CD1c-positive myeloid dendritic cell (primary cell): ENCODE data around the gene GLIS1.

Source experiments
- DNase-seq: peaks from one replicate; pipeline ENCODE4 v3.0.0-alpha.2; 2016; ENCODE audit errors: extremely low spot score

GLIS1 gene

GRCh38 chr1:53582211-53583020 is 156.5 kb downstream of the GLIS1 start:
- DNase-seq: no peak

- no peak for DNase-seq
Measured at GRCh38 chr1:53581476-53581875, 157.5 kb downstream of the GLIS1 start.

- DNase-seq: no peak
Measured at GRCh38 chr1:53580739-53581475, 158.1 kb downstream of the GLIS1 start.

GRCh38 chr1:53580009-53580400 is 159.0 kb downstream of the GLIS1 start:
- DNase-seq: no peak

- DNase-seq: no peak
Measured at GRCh38 chr1:53579221-53580008, 159.5 kb downstream of the GLIS1 start.

- DNase-seq: no peak
Measured at GRCh38 chr1:53578358-53578757, 160.6 kb downstream of the GLIS1 start.

GRCh38 chr1:53577761-53578100 is 161.2 kb downstream of the GLIS1 start:
- no peak for DNase-seq

GRCh38 chr1:53576866-53577760 is 161.9 kb downstream of the GLIS1 start:
- DNase-seq: no peak

- no peak for DNase-seq
Measured at GRCh38 chr1:53576381-53576801, 162.6 kb downstream of the GLIS1 start.

GRCh38 chr1:53575955-53576320 is 163.0 kb downstream of the GLIS1 start:
- no peak for DNase-seq

- DNase-seq: no peak
Measured at GRCh38 chr1:53575141-53575954, 163.6 kb downstream of the GLIS1 start.

- DNase-seq: no peak
Measured at GRCh38 chr1:53574621-53575020, 164.3 kb downstream of the GLIS1 start.

- DNase-seq: no peak
Measured at GRCh38 chr1:53573931-53574330, 165.0 kb downstream of the GLIS1 start.

- no peak for DNase-seq
Measured at GRCh38 chr1:53573522-53573921, 165.4 kb downstream of the GLIS1 start.

GRCh38 chr1:53572815-53573173 is 166.2 kb downstream of the GLIS1 start:
- DNase-seq: no peak

- no peak for DNase-seq
Measured at GRCh38 chr1:53572065-53572814, 166.7 kb downstream of the GLIS1 start.

GRCh38 chr1:53568540-53568939 is 170.4 kb downstream of the GLIS1 start:
- no peak for DNase-seq

- DNase-seq: no peak
Measured at GRCh38 chr1:53567851-53568250, 171.1 kb downstream of the GLIS1 start.

GRCh38 chr1:53567450-53567849 is 171.5 kb downstream of the GLIS1 start:
- DNase-seq: no peak

GRCh38 chr1:53563611-53564010 is 175.4 kb downstream of the GLIS1 start:
- no peak for DNase-seq
